ENCODE results near the gene ZBTB46. TPM values are rescaled to one million over a fixed set of nuclear protein-coding genes. Genes with fewer than 3 reads are reported as not detected.

Gene ZBTB46
- total RNA-seq, 1 experiment from 2014 or later = 27.1 TPM

DNA sequence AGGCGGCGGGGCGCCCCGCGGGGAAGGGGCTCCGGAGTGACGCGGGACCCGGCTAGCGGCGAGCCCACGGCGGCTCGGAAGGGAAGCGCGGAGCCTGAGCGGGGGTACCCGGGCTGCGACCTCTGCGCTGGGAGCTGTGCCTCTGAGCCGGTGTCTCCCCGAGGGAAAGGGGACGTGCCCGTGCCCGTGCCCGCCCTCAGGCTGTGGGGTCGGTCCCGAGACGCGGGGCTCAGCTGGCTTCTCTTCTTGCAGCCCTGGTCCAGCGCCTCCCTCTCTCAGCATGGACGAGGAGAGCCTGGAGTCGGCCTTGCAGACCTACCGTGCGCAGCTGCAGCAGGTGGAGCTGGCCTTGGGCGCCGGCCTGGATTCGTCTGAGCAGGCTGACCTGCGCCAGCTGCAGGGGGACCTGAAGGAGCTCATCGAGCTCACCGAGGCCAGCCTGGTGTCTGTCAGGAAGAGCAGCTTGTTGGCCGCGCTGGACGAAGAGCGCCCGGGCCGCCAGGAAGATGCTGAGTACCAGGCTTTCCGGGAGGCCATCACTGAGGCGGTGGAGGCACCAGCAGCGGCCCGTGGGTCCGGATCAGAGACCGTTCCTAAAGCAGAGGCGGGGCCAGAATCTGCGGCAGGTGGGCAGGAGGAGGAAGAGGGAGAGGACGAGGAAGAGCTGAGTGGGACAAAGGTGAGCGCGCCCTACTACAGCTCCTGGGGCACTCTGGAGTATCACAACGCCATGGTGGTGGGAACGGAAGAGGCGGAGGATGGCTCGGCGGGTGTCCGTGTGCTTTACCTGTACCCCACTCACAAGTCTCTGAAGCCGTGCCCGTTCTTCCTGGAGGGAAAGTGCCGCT is 122.5 kb downstream of the ZBTB46 start:
- H3K23ac ChIP-seq (ENCODE audit: insufficient read length, low read depth, low read length) = no peak overlapping the region
- H2AK5ac ChIP-seq (ENCODE audit: insufficient read length, low read length) = no peak overlapping the region
- peak overlapping the region in 2 of 3 experiments; percentile 39 to 58; a peak in 1 of 7 replicates for H3K27ac Mint-ChIP-seq
- H3K9me3 Mint-ChIP-seq = peaks cover 0 to 3% of the 10 kb centered on the region in 2 experiments; a peak in 1 of 5 replicates
- H3K14ac ChIP-seq (ENCODE audit: insufficient read depth, low read length) = no peak overlapping the region
- no peak overlapping the region for H2BK120ac ChIP-seq (ENCODE audit: low read depth, low read length, poor library complexity, severe bottlenecking)
- peak; percentile 28 for DNase-seq
- H2AFZ ChIP-seq (ENCODE audit: low read length) = no peak overlapping the region
- H3K4ac ChIP-seq (ENCODE audit: low read depth, low read length) = no peak overlapping the region
- H3K79me1 ChIP-seq (ENCODE audit: insufficient read depth, low read depth, low read length, poor library complexity, severe bottlenecking) = peaks cover 4% of the 10 kb centered on the region
- H3K36me3 Mint-ChIP-seq (ENCODE audit: insufficient read depth in 1 of 3, low read depth in 3 of 3) = peaks cover 50 to 66% (median 66%) of the 10 kb centered on the region in 3 experiments
- H3K27me3 Mint-ChIP-seq (ENCODE audit: low read depth) = no peaks in the 10 kb centered on the region
- H3K56ac ChIP-seq (ENCODE audit: insufficient read length, low read depth, low read length) = no peak overlapping the region
- H3K23me2 ChIP-seq (ENCODE audit: insufficient read length, low read depth, low read length, poor library complexity, severe bottlenecking) = peaks cover 12% of the 10 kb centered on the region
- no peak overlapping the region for H3T11ph ChIP-seq (ENCODE audit: low read length)
- H3K27ac ChIP-seq (ENCODE audit: insufficient read length, low read depth, low read length) = no peak overlapping the region
- TF ChIP-seq, protein P1, sequence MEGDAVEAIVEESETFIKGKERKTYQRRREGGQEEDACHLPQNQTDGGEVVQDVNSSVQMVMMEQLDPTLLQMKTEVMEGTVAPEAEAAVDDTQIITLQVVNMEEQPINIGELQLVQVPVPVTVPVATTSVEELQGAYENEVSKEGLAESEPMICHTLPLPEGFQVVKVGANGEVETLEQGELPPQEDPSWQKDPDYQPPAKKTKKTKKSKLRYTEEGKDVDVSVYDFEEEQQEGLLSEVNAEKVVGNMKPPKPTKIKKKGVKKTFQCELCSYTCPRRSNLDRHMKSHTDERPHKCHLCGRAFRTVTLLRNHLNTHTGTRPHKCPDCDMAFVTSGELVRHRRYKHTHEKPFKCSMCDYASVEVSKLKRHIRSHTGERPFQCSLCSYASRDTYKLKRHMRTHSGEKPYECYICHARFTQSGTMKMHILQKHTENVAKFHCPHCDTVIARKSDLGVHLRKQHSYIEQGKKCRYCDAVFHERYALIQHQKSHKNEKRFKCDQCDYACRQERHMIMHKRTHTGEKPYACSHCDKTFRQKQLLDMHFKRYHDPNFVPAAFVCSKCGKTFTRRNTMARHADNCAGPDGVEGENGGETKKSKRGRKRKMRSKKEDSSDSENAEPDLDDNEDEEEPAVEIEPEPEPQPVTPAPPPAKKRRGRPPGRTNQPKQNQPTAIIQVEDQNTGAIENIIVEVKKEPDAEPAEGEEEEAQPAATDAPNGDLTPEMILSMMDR (conservative IDR thresholded peaks at IDR 0.05) = no peak
- H2BK5ac ChIP-seq (ENCODE audit: insufficient read length, low read length) = no peak overlapping the region
- no peaks in the 10 kb centered on the region for H3K4me1 ChIP-seq (ENCODE audit: insufficient read depth, low read length)
- peak overlapping the region; percentile 18 for H3K9ac ChIP-seq (ENCODE audit: extremely low read depth, insufficient read length, low read length)
- no peaks in the 10 kb centered on the region for H3K9me3 ChIP-seq (ENCODE audit: control insufficient read depth, low read depth, low read length)
- H4K91ac ChIP-seq (ENCODE audit: insufficient read length, low read depth, low read length) = no peak overlapping the region
- no peak overlapping the region for H4K5ac ChIP-seq (ENCODE audit: insufficient read length, low read depth, low read length)
- H4K8ac ChIP-seq (replicated peaks; ENCODE audit: insufficient read length, low read depth, low read length) = no peak overlapping the region
- H3K4me1 Mint-ChIP-seq = peaks cover 8 to 16% of the 10 kb centered on the region in 2 experiments
- H2BK15ac ChIP-seq (ENCODE audit: low read depth, low read length) = no peak overlapping the region
- no peak overlapping the region for H3K18ac ChIP-seq (ENCODE audit: insufficient read length, low read depth, low read length)
- H3K4me3 Mint-ChIP-seq = peak overlapping the region; percentile 89 to 91
- H3K4me2 ChIP-seq (ENCODE audit: insufficient read depth, insufficient read length, low read length) = peak overlapping the region; percentile 90
- peaks cover 11% of the 10 kb centered on the region; the same call in 1 of the 2 replicates for H3K79me2 ChIP-seq (ENCODE audit: insufficient read depth, low read length)
- H2BK12ac ChIP-seq (ENCODE audit: insufficient read length, low read depth, low read length) = no peak overlapping the region
- no peaks in the 10 kb centered on the region for H4K20me1 ChIP-seq (ENCODE audit: control insufficient read depth, insufficient read depth, insufficient read length)
- WGBS (ENCODE audit: extremely low coverage, insufficient read length, low lambda C conversion rate) = no CpG with 5 or more reads among the region's 67 CpGs
- H3K27me3 ChIP-seq (ENCODE audit: insufficient read depth, low read length) = no peaks in the 10 kb centered on the region
- no peak overlapping the region for H2BK20ac ChIP-seq (ENCODE audit: low read depth, low read length, poor library complexity, severe bottlenecking)
